ENCODE results near the gene FUT1. TPM values are rescaled to one million over a fixed set of nuclear protein-coding genes. Genes with fewer than 3 reads are reported as not detected.
"Not testable (repeated sequence)": the region's sequence is repeated elsewhere in the genome, so short reads cannot be mapped to it uniquely, and the experiment has no call there.

FUT1 gene
- total RNA-seq, 4 donors from 2014 or later = 0.83 to 2.5 (median 2.1) TPM

DNA sequence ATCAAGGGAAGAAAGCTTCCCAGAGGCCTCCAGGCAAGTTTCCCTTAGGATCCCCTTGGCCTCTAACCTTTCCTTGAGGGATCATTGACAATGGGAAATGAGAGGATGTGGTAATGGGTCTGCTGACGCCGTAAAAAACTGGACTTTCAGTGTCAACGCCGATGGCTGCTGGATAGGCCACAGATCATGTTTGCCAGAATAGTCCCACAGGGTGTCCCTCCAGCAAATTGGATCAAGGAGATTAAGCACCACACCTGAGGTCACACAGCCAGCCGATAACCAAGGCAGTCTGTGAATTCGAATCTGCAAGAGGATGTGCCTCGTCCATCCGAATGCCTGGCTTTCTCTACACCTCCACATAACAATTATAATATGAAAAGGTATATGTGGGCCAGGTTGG is 40.8 kb upstream of the FUT1 start:
- intact Hi-C loops (cut with DNase I) = loop anchor here (10.0 kb wide), 1 partner anchor 148 kb away; the partner anchor contains the start of gene CA11
- WGBS = 92% methylated on average over 8 of the region's 8 CpGs

DNA sequence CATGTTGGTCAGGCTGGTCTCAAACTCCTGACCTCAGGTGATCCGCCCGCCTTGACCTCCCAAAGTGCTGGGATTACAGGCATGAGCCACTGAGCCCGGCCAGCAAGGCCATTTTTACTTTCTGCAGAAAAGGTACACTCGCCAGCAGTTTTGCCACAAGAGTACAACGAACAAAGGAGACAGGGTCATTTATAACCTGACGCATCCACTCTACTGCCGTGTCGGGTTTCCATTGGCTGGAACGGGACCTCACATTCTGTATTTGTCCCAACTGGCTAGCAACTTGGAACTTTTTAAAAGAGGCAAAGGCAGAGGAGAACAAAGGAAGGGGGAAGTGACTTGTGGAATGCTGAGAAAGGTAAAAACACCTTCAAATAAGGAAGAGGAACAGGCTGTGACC is 34.9 kb upstream of the FUT1 start:
- H3K36me3 ChIP-seq; H3K27me3 ChIP-seq; H3K27ac ChIP-seq (replicated peaks in 1 of 4); H3K4me3 ChIP-seq; DNase-seq (ENCODE audit: extremely low spot score); H3K9me3 ChIP-seq: not testable (repeated sequence)
- intact Hi-C loops (cut with DNase I) = loop anchor here (5.0 kb wide), 1 partner anchor 185 kb away; no protein-coding TSS in a partner anchor
- peaks cover 5 to 12% (median 8%) of the 10 kb centered on the region in 4 donors for H3K4me1 ChIP-seq
- 86% methylated on average over 9 of the region's 9 CpGs for WGBS

More for the DNA sequence above, 40.8 kb upstream of the FUT1 start:
- no peaks in the 10 kb centered on the region for H3K27me3 ChIP-seq
- TF ChIP-seq, protein P1, sequence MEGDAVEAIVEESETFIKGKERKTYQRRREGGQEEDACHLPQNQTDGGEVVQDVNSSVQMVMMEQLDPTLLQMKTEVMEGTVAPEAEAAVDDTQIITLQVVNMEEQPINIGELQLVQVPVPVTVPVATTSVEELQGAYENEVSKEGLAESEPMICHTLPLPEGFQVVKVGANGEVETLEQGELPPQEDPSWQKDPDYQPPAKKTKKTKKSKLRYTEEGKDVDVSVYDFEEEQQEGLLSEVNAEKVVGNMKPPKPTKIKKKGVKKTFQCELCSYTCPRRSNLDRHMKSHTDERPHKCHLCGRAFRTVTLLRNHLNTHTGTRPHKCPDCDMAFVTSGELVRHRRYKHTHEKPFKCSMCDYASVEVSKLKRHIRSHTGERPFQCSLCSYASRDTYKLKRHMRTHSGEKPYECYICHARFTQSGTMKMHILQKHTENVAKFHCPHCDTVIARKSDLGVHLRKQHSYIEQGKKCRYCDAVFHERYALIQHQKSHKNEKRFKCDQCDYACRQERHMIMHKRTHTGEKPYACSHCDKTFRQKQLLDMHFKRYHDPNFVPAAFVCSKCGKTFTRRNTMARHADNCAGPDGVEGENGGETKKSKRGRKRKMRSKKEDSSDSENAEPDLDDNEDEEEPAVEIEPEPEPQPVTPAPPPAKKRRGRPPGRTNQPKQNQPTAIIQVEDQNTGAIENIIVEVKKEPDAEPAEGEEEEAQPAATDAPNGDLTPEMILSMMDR (IDR thresholded peaks at IDR 0.05) = no peak
- no peak for TF ChIP-seq POLR2AphosphoS5 (IDR thresholded peaks at IDR 0.05)
- TF ChIP-seq EP300 (IDR thresholded peaks at IDR 0.05) = no peak
- TF ChIP-seq POLR2A (IDR thresholded peaks at IDR 0.05; ENCODE audit: low read depth) = no peak
- H3K36me3 ChIP-seq = peaks cover 0 to 15% (median 6%) of the 10 kb centered on the region in 4 donors
- DNase-seq (ENCODE audit: extremely low spot score) = no peak
- H3K4me1 ChIP-seq = peaks cover 16 to 28% (median 23%) of the 10 kb centered on the region in 4 donors
- H3K9me3 ChIP-seq = no peaks in the 10 kb centered on the region
- no peak overlapping the region for H3K27ac ChIP-seq (replicated peaks in 1 of 4)
- H3K4me3 ChIP-seq = no peak overlapping the region

DNA sequence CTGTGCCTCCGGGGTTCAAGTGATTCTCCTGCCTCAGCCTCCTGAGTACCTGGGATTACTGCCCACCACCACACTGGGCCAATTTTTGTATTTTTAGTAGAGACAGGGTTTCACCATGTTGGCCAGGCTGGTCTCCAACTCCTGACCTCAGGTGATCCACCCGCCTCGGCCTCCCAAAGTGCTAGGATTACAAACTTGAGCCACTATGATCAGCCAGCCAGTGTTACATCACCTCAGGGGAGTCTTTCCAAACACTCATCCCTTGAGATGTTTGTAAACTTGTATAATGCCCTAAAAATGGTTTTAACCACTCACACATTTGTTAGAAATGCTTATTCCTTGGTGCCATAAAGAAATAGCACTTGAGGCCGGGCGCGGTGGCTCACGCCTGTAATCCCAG is 34.0 kb upstream of the FUT1 start:
- 98% methylated on average over 7 of the region's 7 CpGs for WGBS
- H3K4me3 ChIP-seq; H3K36me3 ChIP-seq; H3K27me3 ChIP-seq; H3K9me3 ChIP-seq; DNase-seq (ENCODE audit: extremely low spot score); H3K27ac ChIP-seq (replicated peaks in 1 of 4): not testable (repeated sequence)
- intact Hi-C loops (cut with DNase I) = loop anchor here (5.0 kb wide), 1 partner anchor 186 kb away; no protein-coding TSS in a partner anchor
- H3K4me1 ChIP-seq = peaks cover 5 to 19% (median 13%) of the 10 kb centered on the region in 4 donors

DNA sequence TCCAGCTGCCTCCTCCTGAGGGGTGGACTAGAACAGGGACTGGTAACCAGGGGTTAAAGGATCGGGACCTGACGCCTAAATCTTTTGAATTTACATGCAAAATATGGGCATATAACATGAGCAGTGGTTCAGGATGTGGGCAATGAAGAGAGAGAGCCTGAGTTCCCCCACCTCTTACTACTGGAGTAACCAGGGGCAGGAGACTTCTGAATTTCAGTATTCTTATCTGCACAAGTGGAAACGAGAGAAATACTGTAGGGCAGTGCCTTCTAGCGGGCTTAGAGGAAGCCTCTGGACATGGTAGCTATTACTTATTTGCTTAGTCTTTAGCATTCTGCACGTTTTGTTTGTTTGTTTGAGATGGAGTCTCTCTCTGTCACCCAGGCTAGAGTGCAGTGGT is 32.1 kb upstream of the FUT1 start:
- Histone ChIP-seq H3K4me1 (peaks cover 8 to 25% (median 22%) of the 10 kb centered on the region in 4 donors), H3K27me3 (no peaks in the 10 kb centered on the region), H3K36me3 (no peaks in the 10 kb centered on the region), H3K27ac (replicated peaks in 1 of 4) (no peak overlapping the region), H3K9me3 (no peaks in the 10 kb centered on the region), H3K4me3 (no peak overlapping the region)
- no peak for TF ChIP-seq POLR2A (IDR thresholded peaks at IDR 0.05; ENCODE audit: low read depth)
- TF ChIP-seq EP300 (IDR thresholded peaks at IDR 0.05) = no peak
- no peak for TF ChIP-seq POLR2AphosphoS5 (IDR thresholded peaks at IDR 0.05)
- TF ChIP-seq, protein P1 (IDR thresholded peaks at IDR 0.05) = no peak
- 76% methylated on average over 5 of the region's 5 CpGs for WGBS
- intact Hi-C loops (cut with DNase I) = no loop called here
- no peak for DNase-seq (ENCODE audit: extremely low spot score)

DNA sequence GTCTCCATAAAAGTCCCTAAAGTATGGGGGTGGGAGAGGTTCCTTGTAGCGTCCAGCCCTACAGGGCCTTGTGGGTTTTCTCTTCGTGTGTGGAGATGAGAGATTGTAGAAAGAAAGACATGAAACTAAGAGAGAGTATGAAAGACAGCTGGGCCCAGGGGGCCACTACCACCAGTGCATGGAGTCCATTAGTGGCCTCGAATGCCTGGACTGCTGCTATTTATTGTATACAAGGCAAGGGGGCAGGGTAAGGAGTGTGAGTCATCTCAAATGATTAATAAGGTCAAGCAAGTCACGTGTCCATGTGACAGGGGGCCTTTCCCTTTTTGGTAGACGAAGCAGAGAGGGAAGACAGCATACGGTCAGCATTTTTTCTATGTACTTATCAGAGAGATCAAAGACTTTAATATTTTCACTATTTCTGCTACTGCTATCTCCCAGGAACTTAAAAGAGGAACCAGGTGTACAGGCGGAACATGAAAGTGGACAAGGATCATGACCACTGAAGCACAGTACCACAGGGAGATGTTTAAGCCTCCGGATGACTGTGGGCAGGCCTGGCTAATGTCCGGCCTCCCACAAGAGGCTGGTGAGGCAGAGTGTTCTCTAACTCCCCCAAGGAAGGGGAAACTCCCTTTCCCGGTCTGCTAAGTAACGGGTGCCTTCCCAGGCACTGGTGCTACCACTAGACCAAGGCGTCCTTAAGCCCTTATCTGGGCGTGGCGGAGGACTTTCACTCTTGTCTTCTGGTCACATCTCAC is 28.4 kb upstream of the FUT1 start:
- WGBS = 63% methylated on average over 14 of the region's 14 CpGs
- H3K27me3 ChIP-seq = no peaks in the 10 kb centered on the region
- H3K4me3 ChIP-seq = no peak overlapping the region
- intact Hi-C loops (cut with DNase I) = no loop called here
- H3K9me3 ChIP-seq = no peaks in the 10 kb centered on the region
- H3K36me3 ChIP-seq = no peaks in the 10 kb centered on the region
- TF ChIP-seq POLR2A (IDR thresholded peaks at IDR 0.05; ENCODE audit: low read depth) (no peak), POLR2AphosphoS5 (IDR thresholded peaks at IDR 0.05) (no peak), EP300 (IDR thresholded peaks at IDR 0.05) (no peak)
- TF ChIP-seq, protein P1 (IDR thresholded peaks at IDR 0.05) = no peak
- H3K4me1 ChIP-seq = peaks cover 8 to 21% (median 20%) of the 10 kb centered on the region in 4 donors
- DNase-seq (ENCODE audit: extremely low spot score) = no peak
- peak overlapping the region in 3 of 4 donors; percentile 46 to 58 (median 48) for H3K27ac ChIP-seq (replicated peaks in 1 of 4)
